HepG2 (cell line): ENCODE results near the gene RSKR. TPM values are rescaled to one million over a fixed set of nuclear protein-coding genes. Genes with fewer than 3 reads are reported as not detected.

Experiments used
- CEBPG ChIP-seq: IDR thresholded peaks from 2 replicates; pipeline ENCODE4 v1.6.1; 2016
- JUN ChIP-seq: sonication (generic); formaldehyde crosslinking; IDR thresholded peaks from 2 replicates; pipeline ENCODE4 v1.4.0; 2020; ENCODE audit warnings: mild to moderate bottlenecking, missing genetic modification reagents
- KAT2B ChIP-seq: fragments of 150-350 bp; IDR thresholded peaks from 2 replicates; pipeline ENCODE4 v1.6.1; 2014; ENCODE audit warnings: low read depth, low read length, borderline replicate concordance
- REPIN1 ChIP-seq: sonication (generic); formaldehyde crosslinking; IDR thresholded peaks from 2 replicates; pipeline ENCODE4 v1.8.0; 2022; ENCODE audit warnings: missing genetic modification reagents, low read depth, mild to moderate bottlenecking, borderline replicate concordance
- SIX4 ChIP-seq: sonication (generic); formaldehyde crosslinking; IDR thresholded peaks from 2 replicates; pipeline ENCODE4 v1.4.0; 2020; ENCODE audit warnings: missing genetic modification reagents
- TGIF2 ChIP-seq: IDR thresholded peaks from 2 replicates; pipeline ENCODE4 v1.6.1; 2016; ENCODE audit warnings: control low read depth, missing compliant biosample characterization
- THAP11 ChIP-seq: IDR thresholded peaks from 2 replicates; pipeline ENCODE4 v1.6.1; 2016; ENCODE audit warnings: missing biosample characterization, missing genetic modification reagents
- ZNF20 ChIP-seq: sonication (generic); formaldehyde crosslinking; IDR thresholded peaks from 2 replicates; pipeline ENCODE4 v1.4.0; 2020; ENCODE audit warnings: mild to moderate bottlenecking, moderate library complexity, missing genetic modification reagents
- ZNF577 ChIP-seq: sonication (generic); formaldehyde crosslinking; IDR thresholded peaks from 2 replicates; pipeline ENCODE4 v1.4.0; 2020; ENCODE audit warnings: mild to moderate bottlenecking, low read depth, missing genetic modification reagents, borderline replicate concordance
- ZNF7 ChIP-seq: IDR thresholded peaks from 2 replicates; pipeline ENCODE4 v1.6.1; 2016; ENCODE audit warnings: missing biosample characterization, missing genetic modification reagents
- ZSCAN29 ChIP-seq: sonication (generic); formaldehyde crosslinking; conservative IDR thresholded peaks from 2 replicates; pipeline ENCODE4 v1.4.0; 2020; ENCODE audit warnings: mild to moderate bottlenecking, missing genetic modification reagents
- polyA plus RNA-seq, 8 experiments: library from polyadenylated mRNA; depleted of rRNA in 3 of 8; stranded (reverse) in 7 of 8; unstranded in 1 of 8; fragments of >200 nt; fragmentation: Illumina TruSeq in 4 of 8; extraction: Trizol in 4 of 8; gene quantifications; 2 replicates each; pipeline versions ENCODE4 v1.2.1 to v1.2.3, GENCODE V29; 2011 to 2016; ENCODE audit warnings: low read depth in 4 of 8, missing spikeins in 1 of 8, mixed read lengths in 1 of 8; ENCODE audit not compliant: insufficient read depth in 1 of 8
- total RNA-seq, 5 experiments: library from RNA; depleted of rRNA; stranded (reverse); fragments of >200 nt; fragmentation: Illumina TruSeq; extraction: Trizol; gene quantifications; 2 replicates each; pipeline ENCODE4 v1.2.3, GENCODE V29; 2016; ENCODE audit warnings: low read depth in 1 of 5
- TF ChIP-seq, protein P1 (sequence below), 2 experiments: sonication (generic) in 1 of 2; formaldehyde crosslinking in 1 of 2; IDR thresholded peaks; 2 replicates each; pipeline versions ENCODE4 v1.6.1 to v1.9.0; 2014 to 2022; ENCODE audit warnings: antibody characterized with exemption in 1 of 2, borderline replicate concordance in 1 of 2, inconsistent platforms in 1 of 2, low read depth in 1 of 2, missing genetic modification reagents in 1 of 2
- TF ChIP-seq, protein P2 (sequence below): sonication (generic); formaldehyde crosslinking; IDR thresholded peaks from 2 replicates; pipeline ENCODE4 v1.4.0; 2020; ENCODE audit warnings: missing genetic modification reagents
- TF ChIP-seq, protein P3 (sequence below): sonication (generic); formaldehyde crosslinking; IDR thresholded peaks from 2 replicates; pipeline ENCODE4 v1.4.0; 2020; ENCODE audit warnings: missing genetic modification reagents; ENCODE audit errors: not compliant biosample characterization
- TF ChIP-seq, protein P4 (sequence below): sonication (generic); formaldehyde crosslinking; IDR thresholded peaks from 2 replicates; pipeline ENCODE4 v1.4.0; 2020; ENCODE audit warnings: missing genetic modification reagents, mild to moderate bottlenecking, borderline replicate concordance

The RSKR gene
- total and polyA plus RNA-seq, 2 of the 13 experiments (the other 11 are each of a cell fraction or from before 2014, with no cell fraction given), result 5.0 to 10.4 TPM

DNA sequence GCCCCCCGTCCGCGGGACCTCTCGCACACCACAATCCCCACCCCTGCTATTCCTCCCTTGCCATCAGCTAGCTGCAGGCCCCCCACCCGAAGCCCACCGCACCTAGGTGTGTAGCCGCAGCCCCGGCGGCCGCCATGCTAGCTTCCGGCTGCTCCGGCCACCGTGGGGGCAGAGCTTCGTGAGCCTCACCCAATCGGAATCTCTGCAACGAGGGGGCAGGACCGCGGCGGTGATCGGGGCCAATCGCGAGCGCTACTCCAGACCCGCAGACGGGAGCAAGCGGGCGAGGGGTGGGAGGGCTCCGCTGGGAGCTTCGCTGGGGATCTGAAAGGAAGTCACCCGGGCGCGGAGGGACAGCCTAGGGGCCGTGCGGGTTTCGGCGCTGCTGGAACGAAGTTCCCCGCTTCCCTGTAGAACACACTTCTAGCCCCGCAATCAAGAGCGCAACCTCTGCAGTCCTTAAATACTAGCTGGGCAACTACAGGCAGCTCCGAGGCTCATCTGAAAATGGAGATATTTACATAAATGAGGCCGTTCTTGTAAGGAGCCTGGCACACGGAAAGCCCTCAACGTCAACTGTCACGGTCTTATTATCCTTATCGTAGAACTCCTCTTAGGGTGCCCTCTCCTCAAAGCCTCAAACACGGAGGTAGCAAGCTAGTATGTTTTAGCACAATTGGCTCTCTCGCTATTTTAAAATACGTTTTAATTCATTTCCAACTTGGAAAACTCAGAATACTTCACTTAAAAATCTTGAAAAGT is 42.4 kb downstream of the RSKR start, which contains the start of gene PIGS (continued):
- TF ChIP-seq, protein P1, sequence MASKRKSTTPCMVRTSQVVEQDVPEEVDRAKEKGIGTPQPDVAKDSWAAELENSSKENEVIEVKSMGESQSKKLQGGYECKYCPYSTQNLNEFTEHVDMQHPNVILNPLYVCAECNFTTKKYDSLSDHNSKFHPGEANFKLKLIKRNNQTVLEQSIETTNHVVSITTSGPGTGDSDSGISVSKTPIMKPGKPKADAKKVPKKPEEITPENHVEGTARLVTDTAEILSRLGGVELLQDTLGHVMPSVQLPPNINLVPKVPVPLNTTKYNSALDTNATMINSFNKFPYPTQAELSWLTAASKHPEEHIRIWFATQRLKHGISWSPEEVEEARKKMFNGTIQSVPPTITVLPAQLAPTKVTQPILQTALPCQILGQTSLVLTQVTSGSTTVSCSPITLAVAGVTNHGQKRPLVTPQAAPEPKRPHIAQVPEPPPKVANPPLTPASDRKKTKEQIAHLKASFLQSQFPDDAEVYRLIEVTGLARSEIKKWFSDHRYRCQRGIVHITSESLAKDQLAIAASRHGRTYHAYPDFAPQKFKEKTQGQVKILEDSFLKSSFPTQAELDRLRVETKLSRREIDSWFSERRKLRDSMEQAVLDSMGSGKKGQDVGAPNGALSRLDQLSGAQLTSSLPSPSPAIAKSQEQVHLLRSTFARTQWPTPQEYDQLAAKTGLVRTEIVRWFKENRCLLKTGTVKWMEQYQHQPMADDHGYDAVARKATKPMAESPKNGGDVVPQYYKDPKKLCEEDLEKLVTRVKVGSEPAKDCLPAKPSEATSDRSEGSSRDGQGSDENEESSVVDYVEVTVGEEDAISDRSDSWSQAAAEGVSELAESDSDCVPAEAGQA (IDR thresholded peaks at IDR 0.05; ENCODE audit: low read depth), result peak; percentile 84
- TF ChIP-seq, protein P1 (CRISPR knock-in tag; IDR thresholded peaks at IDR 0.05; ENCODE audit: borderline replicate concordance), result no peak
- TF ChIP-seq TGIF2 (CRISPR knock-in tag) (no peak), ZNF7 (CRISPR knock-in tag) (no peak), ZSCAN29 (CRISPR knock-in tag) (no peak), ZNF20 (no peak), CEBPG (CRISPR knock-in tag) (no peak), JUN (no peak), REPIN1 (CRISPR knock-in tag) (0 out of 2 replicates have a peak, but pooled peaks have one; percentile 41), KAT2B (no peak), THAP11 (CRISPR knock-in tag) (peak; percentile 42; the same call in 1 of the 2 replicates), ZNF577 (no peak), SIX4 (no peak)
- TF ChIP-seq, protein P2, sequence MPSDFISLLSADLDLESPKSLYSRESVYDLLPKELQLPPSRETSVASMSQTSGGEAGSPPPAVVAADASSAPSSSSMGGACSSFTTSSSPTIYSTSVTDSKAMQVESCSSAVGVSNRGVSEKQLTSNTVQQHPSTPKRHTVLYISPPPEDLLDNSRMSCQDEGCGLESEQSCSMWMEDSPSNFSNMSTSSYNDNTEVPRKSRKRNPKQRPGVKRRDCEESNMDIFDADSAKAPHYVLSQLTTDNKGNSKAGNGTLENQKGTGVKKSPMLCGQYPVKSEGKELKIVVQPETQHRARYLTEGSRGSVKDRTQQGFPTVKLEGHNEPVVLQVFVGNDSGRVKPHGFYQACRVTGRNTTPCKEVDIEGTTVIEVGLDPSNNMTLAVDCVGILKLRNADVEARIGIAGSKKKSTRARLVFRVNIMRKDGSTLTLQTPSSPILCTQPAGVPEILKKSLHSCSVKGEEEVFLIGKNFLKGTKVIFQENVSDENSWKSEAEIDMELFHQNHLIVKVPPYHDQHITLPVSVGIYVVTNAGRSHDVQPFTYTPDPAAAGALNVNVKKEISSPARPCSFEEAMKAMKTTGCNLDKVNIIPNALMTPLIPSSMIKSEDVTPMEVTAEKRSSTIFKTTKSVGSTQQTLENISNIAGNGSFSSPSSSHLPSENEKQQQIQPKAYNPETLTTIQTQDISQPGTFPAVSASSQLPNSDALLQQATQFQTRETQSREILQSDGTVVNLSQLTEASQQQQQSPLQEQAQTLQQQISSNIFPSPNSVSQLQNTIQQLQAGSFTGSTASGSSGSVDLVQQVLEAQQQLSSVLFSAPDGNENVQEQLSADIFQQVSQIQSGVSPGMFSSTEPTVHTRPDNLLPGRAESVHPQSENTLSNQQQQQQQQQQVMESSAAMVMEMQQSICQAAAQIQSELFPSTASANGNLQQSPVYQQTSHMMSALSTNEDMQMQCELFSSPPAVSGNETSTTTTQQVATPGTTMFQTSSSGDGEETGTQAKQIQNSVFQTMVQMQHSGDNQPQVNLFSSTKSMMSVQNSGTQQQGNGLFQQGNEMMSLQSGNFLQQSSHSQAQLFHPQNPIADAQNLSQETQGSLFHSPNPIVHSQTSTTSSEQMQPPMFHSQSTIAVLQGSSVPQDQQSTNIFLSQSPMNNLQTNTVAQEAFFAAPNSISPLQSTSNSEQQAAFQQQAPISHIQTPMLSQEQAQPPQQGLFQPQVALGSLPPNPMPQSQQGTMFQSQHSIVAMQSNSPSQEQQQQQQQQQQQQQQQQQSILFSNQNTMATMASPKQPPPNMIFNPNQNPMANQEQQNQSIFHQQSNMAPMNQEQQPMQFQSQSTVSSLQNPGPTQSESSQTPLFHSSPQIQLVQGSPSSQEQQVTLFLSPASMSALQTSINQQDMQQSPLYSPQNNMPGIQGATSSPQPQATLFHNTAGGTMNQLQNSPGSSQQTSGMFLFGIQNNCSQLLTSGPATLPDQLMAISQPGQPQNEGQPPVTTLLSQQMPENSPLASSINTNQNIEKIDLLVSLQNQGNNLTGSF, result no peak
- TF ChIP-seq, protein P3, sequence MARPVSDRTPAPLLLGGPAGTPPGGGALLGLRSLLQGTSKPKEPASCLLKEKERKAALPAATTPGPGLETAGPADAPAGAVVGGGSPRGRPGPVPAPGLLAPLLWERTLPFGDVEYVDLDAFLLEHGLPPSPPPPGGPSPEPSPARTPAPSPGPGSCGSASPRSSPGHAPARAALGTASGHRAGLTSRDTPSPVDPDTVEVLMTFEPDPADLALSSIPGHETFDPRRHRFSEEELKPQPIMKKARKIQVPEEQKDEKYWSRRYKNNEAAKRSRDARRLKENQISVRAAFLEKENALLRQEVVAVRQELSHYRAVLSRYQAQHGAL (CRISPR knock-in tag), result peak; percentile 51
- TF ChIP-seq, protein P4, sequence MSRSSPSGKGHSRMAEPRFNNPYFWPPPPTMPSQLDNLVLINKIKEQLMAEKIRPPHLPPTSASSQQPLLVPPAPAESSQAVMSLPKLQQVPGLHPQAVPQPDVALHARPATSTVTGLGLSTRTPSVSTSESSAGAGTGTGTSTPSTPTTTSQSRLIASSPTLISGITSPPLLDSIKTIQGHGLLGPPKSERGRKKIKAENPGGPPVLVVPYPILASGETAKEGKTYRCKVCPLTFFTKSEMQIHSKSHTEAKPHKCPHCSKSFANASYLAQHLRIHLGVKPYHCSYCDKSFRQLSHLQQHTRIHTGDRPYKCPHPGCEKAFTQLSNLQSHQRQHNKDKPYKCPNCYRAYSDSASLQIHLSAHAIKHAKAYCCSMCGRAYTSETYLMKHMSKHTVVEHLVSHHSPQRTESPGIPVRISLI, result no peak
